Measurements from ENCODE around the gene ATP1A4. TPM values are rescaled to one million over a fixed set of nuclear protein-coding genes. Genes with fewer than 3 reads are reported as not detected.

The ATP1A4 gene
- total and polyA plus RNA-seq, 10 of the 15 experiments (the other 5 are each of a cell fraction or from before 2014, with no cell fraction given), result 0.31 to 1.0 (median 0.54) TPM

- FAIRE-seq (no peak), ATAC-seq (no peak), DNase-seq (ENCODE audit: low read depth, low spot score) (no peak)
- no TSS peak for BruUV-seq (replicated peaks)
- H3K4me3 ChIP-seq, result no peak overlapping the region
- SMC1A ChIA-PET (ENCODE audit: uncharacterized antibody, unreplicated experiment), result no interaction called here
- WGBS (ENCODE audit: insufficient coverage, insufficient replicate concordance, low lambda C conversion rate, missing lambda C conversion rate), result 15% methylated on average over 3 of the region's 3 CpGs
- H4K20me1 ChIP-seq (ENCODE audit: control insufficient read depth, insufficient read depth), result no peaks in the 10 kb centered on the region
- H3K4me1 ChIP-seq (ENCODE audit: control insufficient read depth, insufficient read depth, low read length), result no peaks in the 10 kb centered on the region
- no peaks in the 10 kb centered on the region for H3K79me2 ChIP-seq (ENCODE audit: control insufficient read depth, insufficient read depth, low read length)
- H3K36me3 ChIP-seq (ENCODE audit: control insufficient read depth in 2 of 2, insufficient read depth in 2 of 2, low read length in 1 of 2), result no peaks in the 10 kb centered on the region
- POLR2A ChIA-PET, result no interaction called here
- no peak overlapping the region for H3K9ac ChIP-seq (ENCODE audit: control insufficient read depth, insufficient read depth, low read length)
- CTCF ChIA-PET, result no interaction called here
- H3K4me2 ChIP-seq (ENCODE audit: control insufficient read depth, insufficient read depth), result no peak overlapping the region
- TF ChIP-seq POLR2AphosphoS2 (IDR thresholded peaks at IDR 0.05; ENCODE audit: low read depth, low read length), result no peak
- TF ChIP-seq KAT2A (conservative IDR thresholded peaks at IDR 0.05; ENCODE audit: control insufficient read depth, low read depth, low read length), result no peak
- no peak for TF ChIP-seq ZNF24 (IDR thresholded peaks at IDR 0.05)
- TF ChIP-seq GABPA (IDR thresholded peaks at IDR 0.05; ENCODE audit: low read depth), result no peak
- no peak for TF ChIP-seq BHLHE40 (IDR thresholded peaks at IDR 0.05; ENCODE audit: borderline replicate concordance in 1 of 2, low read depth in 2 of 2, low read length in 1 of 2)
- TF ChIP-seq USF2 (IDR thresholded peaks at IDR 0.05; ENCODE audit: borderline replicate concordance, low read depth, low read length), result no peak
- TF ChIP-seq CHD1 (IDR thresholded peaks at IDR 0.05; ENCODE audit: low read depth, low read length), result no peak
- no peak for TF ChIP-seq RB1 (IDR thresholded peaks at IDR 0.05; ENCODE audit: borderline replicate concordance)
- no peak overlapping the region for H2AFZ ChIP-seq (ENCODE audit: control insufficient read depth, low read depth, low read length)
- no peak overlapping the region for H3K27ac ChIP-seq (ENCODE audit: control insufficient read depth, insufficient read depth)
- no peaks in the 10 kb centered on the region for H3K27me3 ChIP-seq (replicated peaks in 1 of 2; ENCODE audit: control insufficient read depth in 2 of 2, insufficient read depth in 2 of 2, low read length in 1 of 2)
- RAD21 ChIA-PET (ENCODE audit: unreplicated experiment), result no interaction called here
- intact Hi-C loops (cut with micrococcal nuclease; ENCODE audit: unreplicated experiment) (no loop called here), in situ Hi-C loops (cut with MboI) (no loop called here)
- no peaks in the 10 kb centered on the region for H3K9me3 ChIP-seq (replicated peaks; ENCODE audit: control insufficient read depth, insufficient read depth, low read length)
These were observed 3.4 kb downstream of the ATP1A4 start for GRCh38 chr1:160154790-160155189.
